Head of caudate nucleus (tissue), 42 donors: ENCODE measurements around the gene TRIM44.

ENCODE experiments used
- DNase-seq, 42 donors: peaks; one replicate each; pipeline versions ENCODE4 v3.0.0 to v3.0.0-alpha.2; 2020 to 2021; ENCODE audit warnings: mixed read lengths in 7 of 42
- intact Hi-C: fragments of 100-400 bp; cut with DNase I; formaldehyde crosslinking; loops from one replicate; pipeline ENCODE4 v1.15.0; 2022

The TRIM44 gene

DNA sequence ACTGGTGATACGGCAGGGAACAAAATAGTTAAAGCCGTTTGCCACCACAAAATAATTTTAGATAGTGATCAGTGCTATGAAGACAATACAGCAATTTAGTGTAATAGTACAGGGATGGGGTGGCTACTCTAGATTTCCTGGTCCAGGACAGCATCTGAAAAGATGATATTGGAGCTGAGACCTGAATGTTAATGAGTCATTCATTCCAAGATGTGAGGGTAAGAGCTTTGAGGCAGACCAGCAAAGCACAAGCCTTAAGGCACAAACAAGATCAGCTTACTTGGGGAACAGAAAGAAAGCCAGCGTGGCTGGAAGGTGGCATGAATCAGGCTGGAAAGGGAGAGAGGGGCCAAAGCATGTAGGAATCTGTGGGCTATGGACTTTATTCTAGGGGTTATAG is 132.3 kb downstream of the TRIM44 start:
- no peak for DNase-seq
- intact Hi-C loops = no loop called here

DNA sequence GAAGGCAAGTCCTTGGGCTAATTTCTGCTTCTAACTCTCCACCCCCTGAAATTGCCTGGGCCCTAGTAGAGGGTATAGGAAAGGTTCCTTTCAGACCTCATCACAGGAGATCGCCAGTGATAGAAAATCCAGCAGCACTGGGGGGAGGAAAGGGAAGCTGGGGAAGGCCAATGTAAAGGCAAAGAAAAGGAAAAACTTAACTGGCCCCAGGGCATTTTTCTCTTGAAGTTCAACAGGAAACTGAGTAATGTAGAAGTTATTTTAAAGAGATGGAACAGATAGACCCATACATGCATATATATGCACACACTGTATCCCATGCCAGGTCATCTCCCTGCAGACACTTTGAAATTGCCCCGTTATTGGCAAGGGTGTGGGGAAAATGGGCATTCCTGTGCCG is 134.0 kb downstream of the TRIM44 start:
- DNase-seq = no peak
- intact Hi-C loops = no loop called here

DNA sequence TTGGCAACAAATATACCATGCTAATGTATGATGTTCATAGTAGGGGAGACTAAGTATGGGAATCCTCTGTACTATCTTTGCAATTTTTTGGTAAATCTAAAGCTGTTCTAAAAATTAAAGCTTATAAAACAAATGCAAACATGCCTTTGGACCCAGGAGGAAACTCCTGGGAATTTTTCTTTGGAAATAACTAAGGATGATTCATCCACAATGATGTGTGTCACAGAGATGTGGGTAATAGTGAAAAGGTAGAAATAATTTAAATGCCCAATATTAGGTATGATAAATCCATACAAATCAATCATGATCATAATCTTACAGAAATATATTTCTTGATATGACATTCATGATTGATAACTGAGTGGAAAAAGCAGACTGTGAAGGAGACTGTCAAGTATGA is 135.8 kb downstream of the TRIM44 start:
- DNase-seq = no peak
- intact Hi-C loops = no loop called here

- intact Hi-C loops = no loop called here
Observed at GRCh38 chr11:35798983-35799382, 136.4 kb downstream of the TRIM44 start.

DNA sequence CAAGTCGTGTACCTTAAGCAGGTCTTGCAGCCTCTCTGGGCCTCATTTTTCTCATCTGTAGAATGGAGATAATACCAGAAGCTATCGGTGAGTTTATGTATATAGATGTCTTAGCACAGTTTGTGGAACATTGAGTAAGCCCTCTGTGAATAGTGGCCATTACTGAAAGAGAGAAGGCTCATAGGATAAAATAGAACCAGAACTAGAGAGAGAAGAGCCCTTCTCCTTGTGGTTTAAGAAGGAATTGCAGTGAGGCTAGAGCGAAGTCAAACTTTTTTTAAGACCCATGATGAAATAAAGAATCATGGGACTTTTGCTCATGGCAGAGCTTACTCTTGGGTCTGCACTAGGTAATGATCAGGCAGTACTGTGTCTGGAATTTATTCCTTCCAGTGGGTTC is 137.1 kb downstream of the TRIM44 start:
- intact Hi-C loops = no loop called here
- no peak for DNase-seq

More at GRCh38 chr11:35798983-35799382, 136.4 kb downstream of the TRIM44 start:
- no peak for DNase-seq

- DNase-seq = no peak
- intact Hi-C loops = no loop called here
Observed at GRCh38 chr11:35800970-35801953, 138.7 kb downstream of the TRIM44 start.

- intact Hi-C loops = no loop called here
Observed at GRCh38 chr11:35802221-35802620, 139.6 kb downstream of the TRIM44 start.

GRCh38 chr11:35802672-35803071 is 140.1 kb downstream of the TRIM44 start:
- DNase-seq = no peak
- intact Hi-C loops = no loop called here

More at GRCh38 chr11:35802221-35802620, 139.6 kb downstream of the TRIM44 start:
- DNase-seq = no peak

DNA sequence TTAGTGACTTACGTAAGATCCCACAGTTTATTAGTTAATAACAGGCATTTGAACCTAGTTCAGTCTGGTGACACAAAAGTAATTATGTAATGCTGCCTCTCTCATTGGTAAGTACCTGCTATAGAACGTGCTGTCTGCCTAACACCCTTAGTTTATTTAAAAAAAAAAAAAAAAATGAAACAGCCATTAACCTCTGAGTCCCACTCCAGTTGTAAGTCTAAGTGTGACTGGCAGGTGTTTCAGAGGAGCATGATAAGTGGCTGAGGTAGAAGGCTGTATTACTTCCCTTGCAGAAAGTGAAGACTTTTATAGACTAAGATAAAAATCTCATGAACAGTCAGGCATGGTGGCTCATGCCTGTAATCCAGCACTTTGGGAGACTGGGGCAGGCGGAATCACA is 140.5 kb downstream of the TRIM44 start:
- intact Hi-C loops = no loop called here
- DNase-seq = no peak

DNA sequence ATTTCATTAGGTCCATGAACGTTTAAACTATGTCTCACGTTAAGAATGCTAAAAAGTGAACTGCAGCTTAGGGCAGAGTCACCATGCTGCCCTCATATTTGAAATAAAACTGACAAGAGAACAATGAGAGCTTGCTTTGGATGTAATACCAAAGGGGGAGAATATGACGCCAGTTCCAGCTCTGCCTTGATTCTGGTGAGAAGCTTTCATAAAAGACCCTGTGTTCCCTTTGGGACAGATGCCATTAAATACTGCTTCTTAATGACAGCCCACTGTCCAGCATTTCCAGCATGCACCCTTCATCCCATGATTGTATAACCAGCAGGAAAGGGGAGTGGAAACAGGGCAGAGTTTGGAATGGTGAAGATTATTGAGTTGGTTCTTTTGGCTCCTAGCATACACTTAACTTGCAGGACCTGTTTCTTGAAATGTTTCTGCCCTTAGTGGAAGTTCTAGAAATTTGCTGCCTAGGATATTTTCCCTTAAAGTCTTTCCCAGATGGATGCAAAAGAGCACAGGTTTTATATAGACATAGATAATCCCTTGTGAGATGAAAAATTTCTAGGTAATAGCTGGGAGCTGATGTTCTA is 142.0 kb downstream of the TRIM44 start:
- DNase-seq = peak in 28 of 42 donors; percentile 17 to 83 (median 46)
- intact Hi-C loops = no loop called here

GRCh38 chr11:35809561-35809960 is 147.0 kb downstream of the TRIM44 start:
- intact Hi-C loops = no loop called here
- DNase-seq = no peak

- no peak for DNase-seq
- intact Hi-C loops = loop anchor here (10.0 kb wide), 1 partner anchor 145 kb away; the partner anchor contains the start of gene TRIM44
Observed at GRCh38 chr11:35810045-35810645, 147.6 kb downstream of the TRIM44 start.

- intact Hi-C loops = loop anchor here (10.0 kb wide), 1 partner anchor 147 kb away; the partner anchor contains the start of gene TRIM44
- peak in 23 of 42 donors; percentile 8 to 62 (median 28) for DNase-seq
Observed at GRCh38 chr11:35811783-35812182, 149.2 kb downstream of the TRIM44 start.

- DNase-seq = no peak
- intact Hi-C loops = loop anchor here (10.0 kb wide), 1 partner anchor 148 kb away; the partner anchor contains the start of gene TRIM44
Observed at GRCh38 chr11:35812828-35813227, 150.3 kb downstream of the TRIM44 start.

DNA sequence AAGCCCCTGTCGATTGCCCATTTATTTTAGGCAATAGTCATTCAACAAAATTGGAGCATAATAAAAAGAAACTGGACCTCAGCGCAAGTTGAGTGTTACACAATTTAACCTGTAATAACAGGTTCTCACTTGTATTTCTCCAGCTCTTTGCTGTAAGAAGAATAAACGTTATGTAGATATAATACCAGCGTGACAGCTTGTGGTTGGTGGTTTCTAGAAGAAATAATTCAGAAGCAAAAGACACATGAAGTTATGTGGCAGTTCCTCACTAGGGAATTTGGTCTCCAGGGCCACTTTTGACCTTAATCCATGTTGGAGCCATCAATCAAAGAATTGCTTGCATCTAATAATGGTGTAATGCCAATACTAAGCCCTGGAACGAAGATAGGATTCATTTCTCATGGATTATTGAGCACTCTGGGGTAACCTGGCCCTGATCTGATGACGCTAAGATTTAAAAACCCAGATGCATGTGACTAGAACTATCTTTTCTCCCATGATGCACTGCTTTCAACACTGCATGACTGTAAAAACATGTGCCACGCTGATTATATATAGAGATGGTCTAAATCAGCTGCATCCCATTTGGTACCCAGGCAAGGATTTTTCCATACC is 151.6 kb downstream of the TRIM44 start:
- no peak for DNase-seq
- intact Hi-C loops = loop anchor here (10.0 kb wide), 1 partner anchor 149 kb away; the partner anchor contains the start of gene TRIM44

DNA sequence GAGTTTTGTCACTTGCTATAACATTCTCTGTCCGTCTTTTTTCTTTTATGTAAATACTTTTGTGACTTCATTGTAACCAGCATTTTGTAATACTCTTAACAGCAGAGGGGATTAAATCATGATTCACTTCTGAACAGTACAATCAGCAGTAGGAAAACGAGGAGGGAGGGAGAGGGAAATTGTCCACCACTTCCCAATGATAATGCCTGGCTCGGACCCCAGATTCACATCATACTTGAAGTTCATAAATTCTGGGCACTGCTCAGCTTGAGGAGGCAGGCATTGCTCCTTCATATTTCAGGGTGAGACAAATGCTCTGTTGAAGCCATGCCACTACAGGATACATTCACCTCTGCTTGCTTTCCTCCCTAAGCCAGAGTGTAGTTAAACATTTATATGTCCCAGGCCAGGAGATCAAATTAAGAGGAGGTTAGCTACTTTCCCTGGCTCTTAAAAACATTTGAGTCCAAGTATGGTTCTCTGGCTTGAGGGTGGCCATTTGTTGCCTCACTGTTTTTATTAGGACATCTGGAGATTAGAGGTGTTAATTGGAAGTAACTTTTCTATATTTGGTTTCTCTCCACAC is 152.2 kb downstream of the TRIM44 start:
- DNase-seq = no peak
- intact Hi-C loops = loop anchor here (10.0 kb wide), 1 partner anchor 150 kb away; the partner anchor contains the start of gene TRIM44

DNA sequence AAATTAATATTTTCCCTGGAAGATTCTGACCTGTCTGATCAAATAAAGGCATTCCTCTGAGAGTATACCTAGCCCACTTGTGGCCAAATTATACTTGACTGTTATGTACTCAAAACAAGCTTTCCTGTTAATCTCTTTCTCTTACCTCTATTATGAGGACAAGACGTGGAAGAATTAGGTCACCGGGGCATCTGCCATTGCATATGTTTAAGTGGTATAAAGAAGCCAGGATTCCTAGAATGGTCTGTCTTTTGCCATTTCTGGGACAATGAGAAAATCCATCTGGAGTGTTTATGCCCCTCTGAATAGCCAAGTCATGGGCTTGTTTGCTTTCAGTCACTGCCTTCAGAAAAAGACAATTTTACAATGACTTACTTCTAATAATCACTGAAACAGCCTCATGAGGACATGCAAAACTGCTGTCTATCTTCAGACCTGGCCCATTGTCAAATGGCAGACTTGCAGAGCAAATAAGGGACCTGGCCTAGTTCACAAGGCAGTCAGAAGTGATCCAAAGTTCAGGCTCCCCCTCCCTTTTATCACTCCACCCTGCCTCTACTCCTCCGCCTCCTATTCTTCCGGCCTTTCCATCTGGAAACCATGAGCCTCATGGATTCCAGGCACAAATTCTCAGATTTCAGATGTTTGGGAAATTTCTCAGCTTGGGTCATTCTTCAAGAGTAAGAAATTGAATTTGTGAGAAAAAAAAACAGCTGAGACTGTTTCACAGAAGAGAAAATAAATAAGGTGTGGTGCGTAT is 153.2 kb downstream of the TRIM44 start:
- no peak for DNase-seq
- intact Hi-C loops = loop anchor here (10.0 kb wide), 1 partner anchor 151 kb away; the partner anchor contains the start of gene TRIM44

GRCh38 chr11:35820614-35821013 is 158.0 kb downstream of the TRIM44 start:
- intact Hi-C loops = loop anchor here (5.0 kb wide), 2 partner anchors 203 to 312 kb away; partner anchors contain the start of gene FJX1

More at GRCh38 chr11:35820614-35821013, 158.0 kb downstream of the TRIM44 start:
- no peak for DNase-seq
